Progenitor cell of endocrine pancreas (in vitro differentiated cells): ENCODE data around the gene MTX2. TPM values are rescaled to one million over a fixed set of nuclear protein-coding genes. Genes with fewer than 3 reads are reported as not detected.

ENCODE experiments used
- DNase-seq: peaks from one replicate; pipeline ENCODE4 v3.0.0; 2021; ENCODE audit warnings: low spot score; ENCODE audit not compliant: unreplicated experiment
- H3K27ac Mint-ChIP-seq: 2 replicates; pipeline ENCODE4 v1.8.0; 2021; ENCODE audit warnings: mild to moderate bottlenecking, moderate library complexity, mixed read lengths
- H3K27me3 Mint-ChIP-seq: 2 replicates; pipeline ENCODE4 v1.8.0; 2021; ENCODE audit warnings: mixed read lengths
- H3K36me3 Mint-ChIP-seq: 2 replicates; pipeline ENCODE4 v1.8.0; 2022; ENCODE audit warnings: mixed read lengths; ENCODE audit not compliant: insufficient read depth
- H3K4me1 Mint-ChIP-seq: 2 replicates; pipeline ENCODE4 v1.8.0; 2021; ENCODE audit warnings: low read depth, mixed read lengths
- H3K4me3 Mint-ChIP-seq: 2 replicates; pipeline ENCODE4 v1.8.0; 2021; ENCODE audit warnings: low read depth, mild to moderate bottlenecking, moderate library complexity, mixed read lengths
- H3K9me3 Mint-ChIP-seq: 2 replicates; pipeline ENCODE4 v1.8.0; 2021; ENCODE audit warnings: low read depth, mixed read lengths
- CTCF ChIP-seq: fragments of 200-600 bp; sonication (generic); IDR thresholded peaks from one replicate; pipeline ENCODE4 v1.5.0; 2021; ENCODE audit warnings: antibody characterized with exemption, mild to moderate bottlenecking; ENCODE audit not compliant: unreplicated experiment
- total RNA-seq: library from RNA; stranded (reverse); gene quantifications from 2 replicates; pipeline ENCODE4 v1.2.1, GENCODE V29; 2021

The MTX2 gene
- total RNA-seq, 1 donor from 2014 or later, result 30.9 TPM

- DNase-seq, result no peak
- no peaks in the 10 kb centered on the region for H3K36me3 Mint-ChIP-seq
- H3K4me3 Mint-ChIP-seq, result no peak overlapping the region
- peaks cover 5% of the 10 kb centered on the region for H3K4me1 Mint-ChIP-seq
- no peak for TF ChIP-seq CTCF
- H3K27me3 Mint-ChIP-seq, result no peaks in the 10 kb centered on the region
- no peak overlapping the region for H3K27ac Mint-ChIP-seq
- H3K9me3 Mint-ChIP-seq, result no peaks in the 10 kb centered on the region
Observed at GRCh38 chr2:176272870-176273459, 3.7 kb downstream of the MTX2 start.

GRCh38 chr2:176278927-176279326, 9.7 kb downstream of the MTX2 start:
- H3K4me3 Mint-ChIP-seq, result no peak overlapping the region
- no peaks in the 10 kb centered on the region for H3K9me3 Mint-ChIP-seq
- no peak overlapping the region for H3K27ac Mint-ChIP-seq
- no peaks in the 10 kb centered on the region for H3K27me3 Mint-ChIP-seq
- TF ChIP-seq CTCF, result no peak
- peaks cover 1% of the 10 kb centered on the region for H3K36me3 Mint-ChIP-seq
- H3K4me1 Mint-ChIP-seq, result no peaks in the 10 kb centered on the region
- DNase-seq, result no peak

- H3K36me3 Mint-ChIP-seq, result peaks cover 1% of the 10 kb centered on the region
- no peaks in the 10 kb centered on the region for H3K9me3 Mint-ChIP-seq
- H3K27ac Mint-ChIP-seq, result no peak overlapping the region
- no peak for TF ChIP-seq CTCF
- H3K27me3 Mint-ChIP-seq, result no peaks in the 10 kb centered on the region
- H3K4me3 Mint-ChIP-seq, result no peak overlapping the region
- DNase-seq, result no peak
- no peaks in the 10 kb centered on the region for H3K4me1 Mint-ChIP-seq
Observed at GRCh38 chr2:176280156-176280555, 10.9 kb downstream of the MTX2 start.

- no peak for DNase-seq
- Mint-ChIP-seq H3K36me3 (peaks cover 4% of the 10 kb centered on the region), H3K9me3 (no peaks in the 10 kb centered on the region), H3K27ac (no peak overlapping the region), H3K4me1 (no peaks in the 10 kb centered on the region), H3K27me3 (no peaks in the 10 kb centered on the region), H3K4me3 (no peak overlapping the region)
- TF ChIP-seq CTCF, result no peak
Observed at GRCh38 chr2:176280867-176281658, 11.8 kb downstream of the MTX2 start.

- Mint-ChIP-seq H3K27me3 (no peaks in the 10 kb centered on the region), H3K27ac (no peak overlapping the region), H3K4me3 (no peak overlapping the region), H3K9me3 (no peaks in the 10 kb centered on the region), H3K36me3 (peaks cover 7% of the 10 kb centered on the region), H3K4me1 (no peaks in the 10 kb centered on the region)
- no peak for TF ChIP-seq CTCF
- no peak for DNase-seq
Observed at GRCh38 chr2:176283291-176284068, 14.2 kb downstream of the MTX2 start.
